ENCODE measurements around the gene RNASE3. TPM values are rescaled to one million over a fixed set of nuclear protein-coding genes. Genes with fewer than 3 reads are reported as not detected.
"Not testable (repeated sequence)": the region's sequence is repeated elsewhere in the genome, so short reads cannot be mapped to it uniquely, and the experiment has no call there.

RNASE3 gene
- total RNA-seq, 1 donor from 2014 or later = not detected

GRCh38 chr14:20907214-20907613 lies 16.0 kb downstream of the RNASE3 start:
- DNase-seq (ENCODE audit: low spot score in 2 of 2) = no peak
- FAIRE-seq = no peak

GRCh38 chr14:20910822-20911221 lies 19.6 kb downstream of the RNASE3 start:
- not testable (repeated sequence) for DNase-seq (ENCODE audit: low spot score in 2 of 2); FAIRE-seq

GRCh38 chr14:20919038-20919756 lies 28.0 kb downstream of the RNASE3 start:
- DNase-seq (ENCODE audit: low spot score in 2 of 2); FAIRE-seq: not testable (repeated sequence)

GRCh38 chr14:20923766-20924297 lies 32.6 kb downstream of the RNASE3 start:
- FAIRE-seq; DNase-seq (ENCODE audit: low spot score in 2 of 2): not testable (repeated sequence)

GRCh38 chr14:20934148-20934762 lies 43.1 kb downstream of the RNASE3 start:
- DNase-seq (ENCODE audit: low spot score in 2 of 2) = peak in 1 of 2 donors; percentile 8
- FAIRE-seq = no peak

- DNase-seq (ENCODE audit: low spot score in 2 of 2) = no peak
- no peak for FAIRE-seq
These were observed 44.3 kb downstream of the RNASE3 start for GRCh38 chr14:20935303-20935984.

Other genes starting within 250 kb of the RNASE3 start
- not detected for gene OR6S1, start 249.7 kb upstream of the RNASE3 start, total RNA-seq
- gene RNASE4, start 206.8 kb upstream of the RNASE3 start, total RNA-seq = 1.2 TPM
- 0.82 TPM for gene ANG, start 202.6 kb upstream of the RNASE3 start, total RNA-seq
- gene EDDM3A, start 145.5 kb upstream of the RNASE3 start, total RNA-seq = not detected
- gene EDDM3B, start 123.0 kb upstream of the RNASE3 start, total RNA-seq = not detected
- 1.2 TPM for gene RNASE6, start 110.1 kb upstream of the RNASE3 start, total RNA-seq
- gene RNASE1, start 88.5 kb upstream of the RNASE3 start, total RNA-seq = 12.2 TPM
- not detected for gene RNASE2, start 64.1 kb downstream of the RNASE3 start, total RNA-seq
- 27.7 TPM for gene METTL17, start 98.6 kb downstream of the RNASE3 start, total RNA-seq
- gene SLC39A2, start 107.9 kb downstream of the RNASE3 start, total RNA-seq = not detected
- 92.9 TPM for gene NDRG2, start 133.7 kb downstream of the RNASE3 start, total RNA-seq
- gene TPPP2, start 138.8 kb downstream of the RNASE3 start, total RNA-seq = not detected
- not detected for gene RNASE13, start 143.4 kb downstream of the RNASE3 start, total RNA-seq
- not detected for gene RNASE7, start 151.0 kb downstream of the RNASE3 start, total RNA-seq
- gene RNASE8, start 166.4 kb downstream of the RNASE3 start, total RNA-seq = not detected
- 11.4 TPM for gene ARHGEF40, start 178.9 kb downstream of the RNASE3 start, total RNA-seq
- gene ZNF219, start 207.3 kb downstream of the RNASE3 start, total RNA-seq = 6.9 TPM
- not detected for gene TMEM253, start 209.7 kb downstream of the RNASE3 start, total RNA-seq